Measurements from ENCODE around the gene IFNAR2. TPM values are rescaled to one million over a fixed set of nuclear protein-coding genes. Genes with fewer than 3 reads are reported as not detected.

The IFNAR2 gene
- total RNA-seq, 4 donors from 2014 or later, result 5.3 to 14.6 (median 10.4) TPM

DNA sequence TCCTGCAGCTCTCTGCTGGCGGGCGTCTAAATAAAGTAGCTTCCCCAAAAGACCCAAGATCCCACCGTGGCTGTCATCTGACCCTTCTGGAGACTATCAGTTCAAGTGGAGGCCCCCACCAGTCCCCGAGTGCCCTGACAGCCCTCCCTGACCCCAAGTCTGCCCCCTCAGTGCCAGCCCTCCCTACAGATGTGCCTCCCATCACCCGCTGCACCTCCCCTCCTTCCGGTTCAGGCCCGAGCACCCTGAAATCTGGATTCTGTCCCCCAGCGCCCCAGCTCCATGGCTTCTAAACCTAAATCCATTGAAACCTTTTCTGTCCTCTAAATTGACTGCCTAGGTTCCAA lies 37.0 kb downstream of the IFNAR2 start:
- no peaks in the 10 kb centered on the region for H3K27me3 ChIP-seq
- peaks cover 3 to 55% (median 35%) of the 10 kb centered on the region in 4 donors for H3K36me3 ChIP-seq
- no peaks in the 10 kb centered on the region for H3K9me3 ChIP-seq
- intact Hi-C loops (cut with DNase I), result loop anchor here (5.0 kb wide), 2 partner anchors 39 to 64 kb away; partner anchors contain the start of gene IFNAR2
- 9% methylated on average over 4 of the region's 8 CpGs for WGBS
- peak overlapping the region; percentile 82 to 91 (median 86) for H3K27ac ChIP-seq (replicated peaks in 1 of 4)
- no peak for DNase-seq (ENCODE audit: extremely low spot score)
- TF ChIP-seq EP300 (IDR thresholded peaks at IDR 0.05), result no peak
- no peak for TF ChIP-seq POLR2AphosphoS5 (IDR thresholded peaks at IDR 0.05)
- TF ChIP-seq, protein P1, sequence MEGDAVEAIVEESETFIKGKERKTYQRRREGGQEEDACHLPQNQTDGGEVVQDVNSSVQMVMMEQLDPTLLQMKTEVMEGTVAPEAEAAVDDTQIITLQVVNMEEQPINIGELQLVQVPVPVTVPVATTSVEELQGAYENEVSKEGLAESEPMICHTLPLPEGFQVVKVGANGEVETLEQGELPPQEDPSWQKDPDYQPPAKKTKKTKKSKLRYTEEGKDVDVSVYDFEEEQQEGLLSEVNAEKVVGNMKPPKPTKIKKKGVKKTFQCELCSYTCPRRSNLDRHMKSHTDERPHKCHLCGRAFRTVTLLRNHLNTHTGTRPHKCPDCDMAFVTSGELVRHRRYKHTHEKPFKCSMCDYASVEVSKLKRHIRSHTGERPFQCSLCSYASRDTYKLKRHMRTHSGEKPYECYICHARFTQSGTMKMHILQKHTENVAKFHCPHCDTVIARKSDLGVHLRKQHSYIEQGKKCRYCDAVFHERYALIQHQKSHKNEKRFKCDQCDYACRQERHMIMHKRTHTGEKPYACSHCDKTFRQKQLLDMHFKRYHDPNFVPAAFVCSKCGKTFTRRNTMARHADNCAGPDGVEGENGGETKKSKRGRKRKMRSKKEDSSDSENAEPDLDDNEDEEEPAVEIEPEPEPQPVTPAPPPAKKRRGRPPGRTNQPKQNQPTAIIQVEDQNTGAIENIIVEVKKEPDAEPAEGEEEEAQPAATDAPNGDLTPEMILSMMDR (IDR thresholded peaks at IDR 0.05), result no peak
- TF ChIP-seq POLR2A (IDR thresholded peaks at IDR 0.05; ENCODE audit: low read depth), result no peak
- peak overlapping the region; percentile 80 to 89 (median 84) for H3K4me3 ChIP-seq
- peaks cover 10 to 24% (median 23%) of the 10 kb centered on the region in 4 donors for H3K4me1 ChIP-seq

DNA sequence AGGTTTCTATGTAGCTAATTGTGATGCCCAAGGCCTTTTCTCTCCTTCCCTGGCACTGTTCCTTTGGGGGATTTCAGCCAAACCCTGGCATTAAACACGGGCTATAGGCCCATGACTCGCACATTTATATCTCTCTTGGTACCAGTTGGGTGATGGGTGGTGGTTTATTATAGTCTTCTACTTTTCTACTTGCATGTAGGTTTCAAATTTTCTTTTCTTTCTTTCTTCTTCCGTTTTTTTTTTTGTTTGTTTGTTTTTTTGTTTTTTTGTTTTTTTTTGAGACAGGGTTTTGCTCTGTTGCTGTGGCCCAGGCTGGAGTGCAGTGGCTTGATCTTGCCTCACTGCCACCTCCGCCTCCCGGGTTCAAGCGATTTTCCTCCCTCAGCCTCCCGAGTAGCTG lies 37.5 kb downstream of the IFNAR2 start:
- TF ChIP-seq EP300 (IDR thresholded peaks at IDR 0.05) (no peak), POLR2A (IDR thresholded peaks at IDR 0.05; ENCODE audit: low read depth) (no peak), POLR2AphosphoS5 (IDR thresholded peaks at IDR 0.05) (no peak)
- TF ChIP-seq, protein P1 (IDR thresholded peaks at IDR 0.05), result no peak
- peaks cover 3 to 59% (median 32%) of the 10 kb centered on the region in 4 donors for H3K36me3 ChIP-seq
- intact Hi-C loops (cut with DNase I), result loop anchor here (5.0 kb wide), 2 partner anchors 40 to 65 kb away; partner anchors contain the start of gene IFNAR2
- 86% methylated on average over 7 of the region's 7 CpGs for WGBS
- DNase-seq (ENCODE audit: extremely low spot score), result no peak
- peak overlapping the region; percentile 80 to 89 (median 84) for H3K4me3 ChIP-seq
- peaks cover 10 to 24% (median 23%) of the 10 kb centered on the region in 4 donors for H3K4me1 ChIP-seq
- no peaks in the 10 kb centered on the region for H3K27me3 ChIP-seq
- H3K9me3 ChIP-seq, result no peaks in the 10 kb centered on the region
- peak overlapping the region; percentile 82 to 91 (median 86) for H3K27ac ChIP-seq (replicated peaks in 1 of 4)

DNA sequence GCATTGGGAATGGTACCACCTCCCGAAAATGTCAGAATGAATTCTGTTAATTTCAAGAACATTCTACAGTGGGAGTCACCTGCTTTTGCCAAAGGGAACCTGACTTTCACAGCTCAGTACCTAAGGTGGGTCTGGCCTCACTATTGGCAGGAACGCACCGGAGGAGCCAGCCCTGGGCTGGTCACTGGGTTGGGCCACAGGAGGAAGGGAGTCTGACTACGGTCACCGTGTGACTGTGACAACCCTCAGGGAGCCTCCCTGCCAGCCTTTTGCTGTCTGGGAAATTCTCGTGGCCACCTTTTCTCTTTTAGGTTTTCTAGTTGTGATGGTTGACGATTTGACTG lies 38.6 kb downstream of the IFNAR2 start:
- WGBS, result 81% methylated on average over 5 of the region's 7 CpGs

DNA sequence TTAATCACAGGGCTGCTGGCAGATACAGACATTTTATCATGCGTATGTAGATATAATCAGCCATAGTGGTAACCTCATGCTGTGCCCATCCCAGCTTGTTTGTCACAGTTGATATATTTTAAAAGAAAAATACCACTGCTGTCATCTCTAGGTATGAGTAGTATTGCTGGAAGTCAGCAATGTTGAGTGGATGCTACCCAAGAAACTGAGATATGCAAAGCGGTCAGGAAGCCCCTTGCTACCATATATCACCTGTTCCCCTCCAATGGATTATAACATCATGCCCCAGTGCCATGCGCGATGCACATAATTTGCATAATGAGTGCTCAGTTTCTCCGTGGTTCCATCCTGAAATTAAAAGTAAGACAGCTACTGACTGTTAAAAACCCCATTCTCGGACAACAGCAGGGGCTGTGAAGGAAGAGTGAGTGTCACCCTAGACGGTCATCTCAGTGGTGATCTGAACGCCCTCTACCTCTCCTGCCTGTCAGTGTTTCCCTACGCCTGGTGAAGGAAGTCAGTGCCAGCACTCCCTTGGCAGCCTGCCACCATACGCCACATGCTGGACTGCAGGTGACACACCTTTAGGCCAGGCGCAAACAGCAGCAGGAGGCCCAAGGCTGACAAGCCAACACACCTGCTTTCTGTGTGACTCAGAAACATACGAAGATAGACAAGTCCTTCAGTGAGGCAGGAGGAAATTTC lies 39.2 kb downstream of the IFNAR2 start:
- H3K9me3 ChIP-seq, result no peaks in the 10 kb centered on the region
- DNase-seq (ENCODE audit: extremely low spot score), result no peak
- WGBS, result 82% methylated on average over 12 of the region's 12 CpGs
- peaks cover 10 to 24% (median 23%) of the 10 kb centered on the region in 4 donors for H3K4me1 ChIP-seq
- H3K27ac ChIP-seq (replicated peaks in 1 of 4), result no peak overlapping the region
- no peaks in the 10 kb centered on the region for H3K27me3 ChIP-seq
- no peak overlapping the region for H3K4me3 ChIP-seq
- no peak for TF ChIP-seq POLR2AphosphoS5 (IDR thresholded peaks at IDR 0.05)
- TF ChIP-seq POLR2A (IDR thresholded peaks at IDR 0.05; ENCODE audit: low read depth), result no peak
- TF ChIP-seq EP300 (IDR thresholded peaks at IDR 0.05), result no peak
- TF ChIP-seq, protein P1 (IDR thresholded peaks at IDR 0.05), result no peak
- intact Hi-C loops (cut with DNase I), result loop anchor here (5.0 kb wide), 2 partner anchors 42 to 67 kb away; partner anchors contain the start of gene IFNAR2
- peaks cover 0 to 59% (median 25%) of the 10 kb centered on the region in 4 donors for H3K36me3 ChIP-seq

More for the DNA sequence above, 38.6 kb downstream of the IFNAR2 start:
- no peak for DNase-seq (ENCODE audit: extremely low spot score)
- Histone ChIP-seq H3K4me3 (no peak overlapping the region), H3K4me1 (peaks cover 10 to 24% (median 23%) of the 10 kb centered on the region in 4 donors), H3K36me3 (peaks cover 2 to 59% (median 28%) of the 10 kb centered on the region in 4 donors), H3K27me3 (no peaks in the 10 kb centered on the region), H3K9me3 (no peaks in the 10 kb centered on the region), H3K27ac (replicated peaks in 1 of 4) (no peak overlapping the region)
- TF ChIP-seq EP300 (IDR thresholded peaks at IDR 0.05) (no peak), POLR2AphosphoS5 (IDR thresholded peaks at IDR 0.05) (no peak), POLR2A (IDR thresholded peaks at IDR 0.05; ENCODE audit: low read depth) (no peak)
- TF ChIP-seq, protein P1 (IDR thresholded peaks at IDR 0.05), result no peak
- intact Hi-C loops (cut with DNase I), result loop anchor here (5.0 kb wide), 2 partner anchors 41 to 66 kb away; partner anchors contain the start of gene IFNAR2
